Panc1 (cell line): ENCODE measurements around the gene TBC1D12. TPM values are rescaled to one million over a fixed set of nuclear protein-coding genes. Genes with fewer than 3 reads are reported as not detected.

ENCODE experiments used
- ATAC-seq: fragments of 200-7000 bp; cut with Tn5 transposase; 2 replicates; pipeline ENCODE4 v1.9.1; 2020; ENCODE audit warnings: mild to moderate bottlenecking, moderate library complexity
- BruUV-seq: library from RNA; stranded (reverse); fragments of 400-500 nt; replicated peaks from 2 replicates; lab custom pipeline; 2021; lab: Mats Ljungman, UMichigan
- CTCF ChIA-PET: fragments of 300-600 bp; sonication (Branson Sonifier 250); formaldehyde crosslinking; loops from one replicate; lab custom pipeline; 2022; ENCODE audit warnings: antibody characterized with exemption; lab: Charles Lee
- POLR2A ChIA-PET: fragments of 300-600 bp; sonication (Branson Sonifier 250); formaldehyde crosslinking; loops from one replicate; lab custom pipeline; 2022; ENCODE audit warnings: antibody characterized with exemption; lab: Charles Lee
- DNase-seq: peaks from one replicate; pipeline ENCODE4 v3.0.0-alpha.2; 2010; ENCODE audit warnings: low read depth, low spot score
- H3K27ac ChIP-seq: 2 replicates; pipeline ENCODE4 v1.5.1; 2011; ENCODE audit warnings: mild to moderate bottlenecking, low read length, inconsistent platforms
- H3K27me3 ChIP-seq: fragments of 200-500 bp; sonication (Bioruptor generic); 2 replicates; pipeline ENCODE4 v1.6.0; 2014; ENCODE audit warnings: low read length, inconsistent platforms; ENCODE audit not compliant: control insufficient read depth, insufficient read depth
- H3K36me3 ChIP-seq: fragments of 200-500 bp; sonication (Bioruptor generic); 2 replicates; pipeline ENCODE4 v1.5.1; 2014; ENCODE audit warnings: inconsistent platforms, mild to moderate bottlenecking, low read length, moderate library complexity; ENCODE audit not compliant: control insufficient read depth, insufficient read depth
- H3K4me1 ChIP-seq: 2 replicates; pipeline ENCODE4 v1.5.1; 2011; ENCODE audit warnings: inconsistent platforms, mild to moderate bottlenecking, low read length, moderate library complexity; ENCODE audit not compliant: control insufficient read depth, insufficient read depth
- H3K4me3 ChIP-seq, 2 experiments: 2 replicates each; pipeline ENCODE4 v1.5.1; 2011 to 2012; ENCODE audit warnings: low read depth in 2 of 2, low read length in 2 of 2, mild to moderate bottlenecking in 2 of 2, inconsistent platforms in 1 of 2, moderate library complexity in 1 of 2
- H3K9me3 ChIP-seq: fragments of 200-500 bp; sonication (Bioruptor generic); 2 replicates; pipeline ENCODE4 v1.5.1; 2014; ENCODE audit warnings: low read depth, mild to moderate bottlenecking, inconsistent platforms, low read length, moderate library complexity; ENCODE audit not compliant: control insufficient read depth, insufficient read depth
- POLR2AphosphoS5 ChIP-seq: IDR thresholded peaks from 2 replicates; pipeline ENCODE4 v1.6.1; 2012; ENCODE audit warnings: mild to moderate bottlenecking, low read depth, low read length, moderate library complexity
- SIN3A ChIP-seq: IDR thresholded peaks from 2 replicates; pipeline ENCODE4 v1.6.1; 2012; ENCODE audit warnings: low read depth, mild to moderate bottlenecking, low read length, moderate library complexity, borderline replicate concordance; ENCODE audit not compliant: insufficient read depth
- TCF7L2 ChIP-seq: IDR thresholded peaks from 2 replicates; pipeline ENCODE4 v1.6.1; 2011; ENCODE audit warnings: mild to moderate bottlenecking, low read depth, low read length, inconsistent platforms
- in situ Hi-C: cut with HindIII; loops from 2 replicates; pipeline ENCODE4 v1.10.0; 2016; ENCODE audit warnings: low sequenced_read_pairs, low pct_unique_long_range_greater_than_20kb
- intact Hi-C: fragments of 100-400 bp; cut with micrococcal nuclease; formaldehyde crosslinking; loops from one replicate; pipeline ENCODE4 v1.10.0; 2022; ENCODE audit not compliant: unreplicated experiment
- total RNA-seq: library from RNA; stranded (reverse); gene quantifications from one replicate; pipeline ENCODE4 v1.2.1, GENCODE V29; 2021; ENCODE audit not compliant: unreplicated experiment
- TF ChIP-seq, protein P1 (sequence below), 2 experiments: IDR thresholded peaks; 2 replicates each; pipeline ENCODE4 v1.6.1; 2011 to 2012; ENCODE audit warnings: low read depth in 2 of 2, control low read depth in 1 of 2, low read length in 1 of 2, mild to moderate bottlenecking in 1 of 2, moderate library complexity in 1 of 2; ENCODE audit not compliant: insufficient read depth in 1 of 2
- TF ChIP-seq, protein P2 (sequence below): fragments of 450-650 bp; IDR thresholded peaks from 2 replicates; pipeline ENCODE4 v1.5.1; 2017; ENCODE audit warnings: mild to moderate bottlenecking

TBC1D12 gene
- total RNA-seq, 1 experiment from 2014 or later: 23.7 TPM

DNA sequence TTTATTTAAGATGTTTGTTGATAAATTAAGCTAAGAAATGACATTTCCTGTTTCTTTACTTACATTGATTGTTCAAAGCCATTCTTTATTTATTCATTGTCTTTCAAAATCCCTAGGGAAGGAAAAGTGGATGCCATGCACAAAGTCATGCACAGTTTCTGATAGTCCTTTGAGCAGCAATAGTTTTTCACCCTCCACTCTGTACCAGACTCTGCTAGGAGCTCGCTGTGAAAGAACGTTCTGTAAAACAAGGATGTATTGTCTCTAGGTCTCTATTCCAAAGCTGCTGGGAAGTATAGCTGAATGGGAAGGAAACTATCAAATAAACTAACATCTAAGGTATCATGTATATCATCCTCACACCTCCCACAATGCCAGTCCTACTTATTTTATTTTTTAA is 31.8 kb upstream of the TBC1D12 start:
- no peak overlapping the region for H3K4me3 ChIP-seq
- H3K9me3 ChIP-seq: no peaks in the 10 kb centered on the region
- no peak overlapping the region for H3K27ac ChIP-seq
- ChIA-PET POLR2A (interaction anchor here (0.6 kb wide), 1 partner anchor 57 kb away, joined by 4 read pairs; no protein-coding TSS in a partner anchor), CTCF (no interaction called here)
- H3K36me3 ChIP-seq: no peaks in the 10 kb centered on the region
- in situ Hi-C loops: no loop called here
- no peaks in the 10 kb centered on the region for H3K4me1 ChIP-seq
- ATAC-seq (no peak), DNase-seq (no peak)
- H3K27me3 ChIP-seq: no peaks in the 10 kb centered on the region
- intact Hi-C loops: no loop called here
- TF ChIP-seq POLR2AphosphoS5: no peak
- TF ChIP-seq SIN3A: no peak
- TF ChIP-seq, protein P1, sequence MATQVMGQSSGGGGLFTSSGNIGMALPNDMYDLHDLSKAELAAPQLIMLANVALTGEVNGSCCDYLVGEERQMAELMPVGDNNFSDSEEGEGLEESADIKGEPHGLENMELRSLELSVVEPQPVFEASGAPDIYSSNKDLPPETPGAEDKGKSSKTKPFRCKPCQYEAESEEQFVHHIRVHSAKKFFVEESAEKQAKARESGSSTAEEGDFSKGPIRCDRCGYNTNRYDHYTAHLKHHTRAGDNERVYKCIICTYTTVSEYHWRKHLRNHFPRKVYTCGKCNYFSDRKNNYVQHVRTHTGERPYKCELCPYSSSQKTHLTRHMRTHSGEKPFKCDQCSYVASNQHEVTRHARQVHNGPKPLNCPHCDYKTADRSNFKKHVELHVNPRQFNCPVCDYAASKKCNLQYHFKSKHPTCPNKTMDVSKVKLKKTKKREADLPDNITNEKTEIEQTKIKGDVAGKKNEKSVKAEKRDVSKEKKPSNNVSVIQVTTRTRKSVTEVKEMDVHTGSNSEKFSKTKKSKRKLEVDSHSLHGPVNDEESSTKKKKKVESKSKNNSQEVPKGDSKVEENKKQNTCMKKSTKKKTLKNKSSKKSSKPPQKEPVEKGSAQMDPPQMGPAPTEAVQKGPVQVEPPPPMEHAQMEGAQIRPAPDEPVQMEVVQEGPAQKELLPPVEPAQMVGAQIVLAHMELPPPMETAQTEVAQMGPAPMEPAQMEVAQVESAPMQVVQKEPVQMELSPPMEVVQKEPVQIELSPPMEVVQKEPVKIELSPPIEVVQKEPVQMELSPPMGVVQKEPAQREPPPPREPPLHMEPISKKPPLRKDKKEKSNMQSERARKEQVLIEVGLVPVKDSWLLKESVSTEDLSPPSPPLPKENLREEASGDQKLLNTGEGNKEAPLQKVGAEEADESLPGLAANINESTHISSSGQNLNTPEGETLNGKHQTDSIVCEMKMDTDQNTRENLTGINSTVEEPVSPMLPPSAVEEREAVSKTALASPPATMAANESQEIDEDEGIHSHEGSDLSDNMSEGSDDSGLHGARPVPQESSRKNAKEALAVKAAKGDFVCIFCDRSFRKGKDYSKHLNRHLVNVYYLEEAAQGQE (IDR thresholded peaks at IDR 0.05; ENCODE audit: insufficient read depth in 1 of 2, low read depth in 2 of 2, low read length in 1 of 2): no peak
- TF ChIP-seq, protein P2, sequence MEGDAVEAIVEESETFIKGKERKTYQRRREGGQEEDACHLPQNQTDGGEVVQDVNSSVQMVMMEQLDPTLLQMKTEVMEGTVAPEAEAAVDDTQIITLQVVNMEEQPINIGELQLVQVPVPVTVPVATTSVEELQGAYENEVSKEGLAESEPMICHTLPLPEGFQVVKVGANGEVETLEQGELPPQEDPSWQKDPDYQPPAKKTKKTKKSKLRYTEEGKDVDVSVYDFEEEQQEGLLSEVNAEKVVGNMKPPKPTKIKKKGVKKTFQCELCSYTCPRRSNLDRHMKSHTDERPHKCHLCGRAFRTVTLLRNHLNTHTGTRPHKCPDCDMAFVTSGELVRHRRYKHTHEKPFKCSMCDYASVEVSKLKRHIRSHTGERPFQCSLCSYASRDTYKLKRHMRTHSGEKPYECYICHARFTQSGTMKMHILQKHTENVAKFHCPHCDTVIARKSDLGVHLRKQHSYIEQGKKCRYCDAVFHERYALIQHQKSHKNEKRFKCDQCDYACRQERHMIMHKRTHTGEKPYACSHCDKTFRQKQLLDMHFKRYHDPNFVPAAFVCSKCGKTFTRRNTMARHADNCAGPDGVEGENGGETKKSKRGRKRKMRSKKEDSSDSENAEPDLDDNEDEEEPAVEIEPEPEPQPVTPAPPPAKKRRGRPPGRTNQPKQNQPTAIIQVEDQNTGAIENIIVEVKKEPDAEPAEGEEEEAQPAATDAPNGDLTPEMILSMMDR: no peak
- TF ChIP-seq TCF7L2: no peak
- no TSS peak for BruUV-seq

DNA sequence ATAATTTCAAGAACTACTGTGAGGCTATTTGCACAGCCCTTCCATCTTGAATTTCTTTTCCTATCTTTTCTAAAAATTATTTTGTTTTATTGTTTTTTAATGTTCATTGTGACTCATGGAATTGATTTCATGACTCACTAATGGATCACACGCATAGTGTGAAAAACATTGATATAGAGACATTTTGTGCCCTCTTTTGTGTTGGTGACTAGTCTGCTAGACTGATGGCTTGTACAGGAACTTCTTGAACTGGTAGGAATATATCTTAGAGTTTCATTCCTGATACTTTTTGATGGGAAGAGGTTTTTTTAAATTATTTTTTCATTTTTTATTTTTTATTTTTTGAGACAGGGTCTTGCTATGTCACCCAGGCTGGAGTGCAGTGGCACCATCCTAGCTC is 27.0 kb upstream of the TBC1D12 start:
- ChIA-PET POLR2A (no interaction called here), CTCF (no interaction called here)
- Histone ChIP-seq H3K9me3 (no peaks in the 10 kb centered on the region), H3K36me3 (no peaks in the 10 kb centered on the region), H3K27me3 (no peaks in the 10 kb centered on the region), H3K4me3 (no peak overlapping the region), H3K4me1 (no peaks in the 10 kb centered on the region), H3K27ac (no peak overlapping the region)
- in situ Hi-C loops (no loop called here), intact Hi-C loops (no loop called here)
- no TSS peak for BruUV-seq
- DNase-seq: no peak
- ATAC-seq: no peak
- no peak for TF ChIP-seq TCF7L2
- TF ChIP-seq, protein P1 (IDR thresholded peaks at IDR 0.05; ENCODE audit: insufficient read depth in 1 of 2, low read depth in 2 of 2, low read length in 1 of 2): no peak
- TF ChIP-seq, protein P2: no peak
- no peak for TF ChIP-seq POLR2AphosphoS5
- no peak for TF ChIP-seq SIN3A
